HT1080 (cell line): ENCODE results near the gene NAP1L4. TPM values are rescaled to one million over a fixed set of nuclear protein-coding genes. Genes with fewer than 3 reads are reported as not detected.
"Not testable (repeated sequence)": the region's sequence is repeated elsewhere in the genome, so short reads cannot be mapped to it uniquely, and the experiment has no call there.

Experiments used
- DNase-seq: peaks from one replicate; pipeline ENCODE4 v3.0.0-alpha.2; 2015; ENCODE audit warnings: low read depth
- total RNA-seq: library from RNA; depleted of rRNA; stranded (reverse); fragments of >200 nt; shearing (Covaris generic); gene quantifications from 2 replicates; pipeline ENCODE4 v1.2.3, GENCODE V29; 2014

Gene NAP1L4
- total RNA-seq, 1 experiment from 2014 or later, result 119 TPM

- DNase-seq, result no peak
Observed at GRCh38 chr11:2911785-2912391, 80.2 kb downstream of the NAP1L4 start.

- no peak for DNase-seq
Observed at GRCh38 chr11:2911088-2911784, 80.9 kb downstream of the NAP1L4 start.

- no peak for DNase-seq
Observed at GRCh38 chr11:2910401-2910955, 81.7 kb downstream of the NAP1L4 start.

- DNase-seq, result no peak
Observed at GRCh38 chr11:2909133-2909902, 82.8 kb downstream of the NAP1L4 start.

- no peak for DNase-seq
Observed at GRCh38 chr11:2908130-2908529, 84.0 kb downstream of the NAP1L4 start.

- not testable (repeated sequence) for DNase-seq
Observed at GRCh38 chr11:2905299-2905698, 86.8 kb downstream of the NAP1L4 start.

GRCh38 chr11:2904153-2905052 is 87.7 kb downstream of the NAP1L4 start:
- DNase-seq, result no peak

GRCh38 chr11:2903672-2904011 is 88.5 kb downstream of the NAP1L4 start:
- DNase-seq, result no peak

- no peak for DNase-seq
Observed at GRCh38 chr11:2902784-2903671, 89.1 kb downstream of the NAP1L4 start.

GRCh38 chr11:2901854-2902783 is 90.0 kb downstream of the NAP1L4 start:
- DNase-seq, result peak; percentile 87

- no peak for DNase-seq
Observed at GRCh38 chr11:2901196-2901796, 90.8 kb downstream of the NAP1L4 start.

- peak; percentile 18 for DNase-seq
Observed at GRCh38 chr11:2899080-2899783, 92.9 kb downstream of the NAP1L4 start.

GRCh38 chr11:2898366-2899079 is 93.6 kb downstream of the NAP1L4 start:
- peak; percentile 95 for DNase-seq

- DNase-seq, result no peak
Observed at GRCh38 chr11:2897048-2897447, 95.1 kb downstream of the NAP1L4 start.

- DNase-seq, result no peak
Observed at GRCh38 chr11:2896047-2896446, 96.1 kb downstream of the NAP1L4 start.
